HG03575 (cell line): ENCODE results near the gene RAB23.

ENCODE experiments used
- ATAC-seq: cut with Tn5 transposase; IDR thresholded peaks from one replicate; pipeline ENCODE4 v1.9.1; 2021; ENCODE audit not compliant: unreplicated experiment, insufficient number of reproducible peaks, low FRiP score; ENCODE audit errors: extremely low read depth

The RAB23 gene

GRCh38 chr6:57221936-57222742 is at the start of gene RAB23:
Gene RAB23, minus strand, starts transcription at chr6:57222307. Its CDS starts 11,927 bp downstream, at chr6:57210380.
- ATAC-seq: peak; percentile 54

- no peak for ATAC-seq
These were observed 46.2 kb upstream of the RAB23 start for GRCh38 chr6:57268294-57268640.

GRCh38 chr6:57267586-57268293 is 45.6 kb upstream of the RAB23 start:
- ATAC-seq: no peak

DNA sequence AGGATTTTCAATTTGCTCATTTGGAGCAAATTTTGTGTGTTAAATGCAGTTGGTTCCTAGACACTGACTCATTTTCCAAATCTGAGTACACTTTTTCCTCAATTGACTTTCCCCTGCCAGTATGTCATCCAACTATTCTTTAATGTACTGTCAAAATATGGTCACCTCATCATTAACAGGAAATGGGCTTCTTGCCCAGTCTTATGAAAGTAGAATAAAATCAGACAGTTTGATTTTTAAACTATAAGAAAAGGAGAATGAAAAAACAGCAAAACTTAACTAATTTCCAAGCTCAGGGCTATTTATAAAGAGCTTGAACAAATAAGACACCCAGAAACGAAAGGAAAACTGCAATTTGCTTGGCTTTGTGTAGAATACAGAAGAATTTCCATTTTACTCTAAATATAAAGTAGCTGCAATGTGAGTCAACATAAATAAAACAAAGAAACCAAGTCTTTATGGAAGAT is 43.7 kb upstream of the RAB23 start:
- no peak for ATAC-seq

- no peak for ATAC-seq
These were observed 41.6 kb upstream of the RAB23 start for GRCh38 chr6:57263739-57264138.

- no peak for ATAC-seq
These were observed 41.0 kb upstream of the RAB23 start for GRCh38 chr6:57262901-57263694.

DNA sequence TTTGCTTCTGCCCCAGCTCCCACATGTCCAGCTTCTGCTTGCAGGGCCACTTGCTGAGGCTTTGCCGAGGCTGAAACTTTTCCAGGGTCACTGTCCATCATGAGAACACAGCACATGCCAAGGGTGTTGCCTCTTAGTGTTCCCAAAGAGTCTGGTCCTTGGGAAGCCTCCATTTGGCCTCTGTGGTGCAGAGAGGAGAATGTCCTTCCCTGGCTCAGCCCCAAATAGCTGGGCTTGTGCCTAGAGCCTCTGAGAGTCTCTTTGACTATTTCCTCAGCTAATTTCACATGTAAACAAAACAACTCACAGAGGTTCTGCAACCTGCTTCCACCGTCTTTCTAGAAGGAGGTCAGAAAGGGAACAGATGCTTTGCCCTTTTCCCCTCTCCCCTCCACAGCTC is 40.4 kb upstream of the RAB23 start:
- ATAC-seq: no peak

- ATAC-seq: no peak
These were observed 39.8 kb upstream of the RAB23 start for GRCh38 chr6:57261926-57262325.

DNA sequence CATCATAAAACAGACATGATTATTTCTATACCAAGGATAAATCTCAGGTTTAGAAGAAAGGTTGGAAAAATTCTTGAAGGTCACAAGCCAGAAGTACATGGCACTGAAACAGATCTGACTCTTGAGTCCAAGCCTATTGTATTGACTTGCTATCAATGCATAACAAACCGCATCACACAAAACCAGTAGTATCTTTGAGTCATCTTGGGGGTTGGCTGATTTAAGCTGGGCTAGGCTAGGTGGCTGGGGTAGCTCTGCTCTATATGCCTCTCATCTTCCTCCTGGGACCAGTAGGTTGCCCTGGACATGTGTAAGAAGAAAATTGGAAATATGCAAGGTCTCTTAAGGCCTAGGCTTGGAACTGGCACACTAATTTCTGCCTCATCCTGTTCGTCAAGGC is 37.0 kb upstream of the RAB23 start:
- ATAC-seq: no peak

- ATAC-seq: no peak
These were observed 35.9 kb upstream of the RAB23 start for GRCh38 chr6:57257911-57258541.

GRCh38 chr6:57256541-57256940 is 34.4 kb upstream of the RAB23 start:
- no peak for ATAC-seq

- ATAC-seq: no peak
These were observed 33.5 kb upstream of the RAB23 start for GRCh38 chr6:57255451-57256169.

- ATAC-seq: no peak
These were observed 32.1 kb upstream of the RAB23 start for GRCh38 chr6:57254055-57254717.

GRCh38 chr6:57252975-57253374 is 30.9 kb upstream of the RAB23 start:
- no peak for ATAC-seq

DNA sequence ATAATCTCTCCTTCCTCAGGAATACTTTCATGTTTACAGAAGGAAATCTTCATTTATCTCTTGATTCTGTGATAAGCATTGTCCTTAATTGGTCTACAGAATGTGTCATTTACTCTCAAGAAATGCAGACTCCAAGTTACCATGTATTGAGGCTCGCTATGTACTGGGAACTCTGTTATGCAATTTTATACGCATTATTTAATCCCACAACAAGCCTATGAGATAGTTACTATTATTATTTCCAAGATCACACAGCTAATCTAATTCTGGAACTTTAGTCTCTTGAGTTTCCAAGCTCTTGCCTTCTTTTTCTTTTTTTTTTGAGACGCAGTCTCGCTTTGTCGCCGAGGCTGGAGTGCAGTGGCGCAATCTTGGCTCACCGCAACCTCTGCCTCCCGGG is 30.0 kb upstream of the RAB23 start:
- ATAC-seq: no peak

GRCh38 chr6:57250348-57250747 is 28.2 kb upstream of the RAB23 start:
- no peak for ATAC-seq

- ATAC-seq: no peak
These were observed 26.3 kb upstream of the RAB23 start for GRCh38 chr6:57248311-57248895.

- ATAC-seq: no peak
These were observed 25.5 kb upstream of the RAB23 start for GRCh38 chr6:57247603-57248002.
